ENCODE data around the gene CEACAM16.
A peak's percentile ranks its signal among the peaks of the same experiment; 100 is the strongest.

The CEACAM16 gene

GRCh38 chr19:44753932-44754749 is 55.2 kb downstream of the CEACAM16 start (continued):
- TF ChIP-seq SCRT2 (tag by site-specific recombination; IDR thresholded peaks at IDR 0.05) (peak; percentile 97), ZNF610 (tag by site-specific recombination; IDR thresholded peaks at IDR 0.05; ENCODE audit: borderline replicate concordance) (no peak), ZBTB10 (tag by site-specific recombination; IDR thresholded peaks at IDR 0.05) (peak; percentile 94), ZNF48 (tag by site-specific recombination; IDR thresholded peaks at IDR 0.05) (no peak), ZNF510 (tag by site-specific recombination; IDR thresholded peaks at IDR 0.05; ENCODE audit: insufficient replicate concordance) (no peak), SCRT1 (tag by site-specific recombination; IDR thresholded peaks at IDR 0.05; ENCODE audit: borderline replicate concordance) (peak; percentile 69), ZNF239 (tag by site-specific recombination; IDR thresholded peaks at IDR 0.05) (no peak), MZF1 (tag by site-specific recombination; IDR thresholded peaks at IDR 0.05; ENCODE audit: borderline replicate concordance) (no peak), YY1 (tag by site-specific recombination; IDR thresholded peaks at IDR 0.05) (no peak), ZBTB7A (tag by site-specific recombination; IDR thresholded peaks at IDR 0.05; ENCODE audit: low read depth) (no peak), OVOL3 (tag by site-specific recombination; IDR thresholded peaks at IDR 0.05) (no peak), ZNF426 (tag by site-specific recombination; IDR thresholded peaks at IDR 0.05) (no peak), ZNF549 (tag by site-specific recombination; IDR thresholded peaks at IDR 0.05) (no peak), ZSCAN18 (tag by site-specific recombination; IDR thresholded peaks at IDR 0.05) (no peak), ZIC2 (tag by site-specific recombination; IDR thresholded peaks at IDR 0.05) (peak; percentile 41), ZNF416 (tag by site-specific recombination; IDR thresholded peaks at IDR 0.05) (no peak), ZNF626 (tag by site-specific recombination; IDR thresholded peaks at IDR 0.05) (no peak), KLF16 (tag by site-specific recombination; IDR thresholded peaks at IDR 0.05) (0 out of 2 replicates have a peak, but pooled peaks have one; percentile 24), ZBTB17 (tag by site-specific recombination; IDR thresholded peaks at IDR 0.05) (peak; percentile 52; the same call in 1 of the 2 replicates), FEZF1 (tag by site-specific recombination; IDR thresholded peaks at IDR 0.05) (no peak), ZNF658 (tag by site-specific recombination; IDR thresholded peaks at IDR 0.05) (no peak), ZFP37 (tag by site-specific recombination; IDR thresholded peaks at IDR 0.05) (no peak), GLIS1 (tag by site-specific recombination; IDR thresholded peaks at IDR 0.05) (peak; percentile 92), KLF7 (tag by site-specific recombination; IDR thresholded peaks at IDR 0.05; ENCODE audit: borderline replicate concordance) (peak; percentile 78; the same call in 1 of the 2 replicates), ZNF26 (tag by site-specific recombination; IDR thresholded peaks at IDR 0.05) (no peak), PBX3 (CRISPR knock-in tag; IDR thresholded peaks at IDR 0.05) (no peak), IKZF3 (tag by site-specific recombination; IDR thresholded peaks at IDR 0.05) (peak; percentile 90), ZBTB49 (tag by site-specific recombination; IDR thresholded peaks at IDR 0.05; ENCODE audit: low read depth) (no peak), ZNF266 (tag by site-specific recombination; IDR thresholded peaks at IDR 0.05; ENCODE audit: low read depth) (no peak), ZNF335 (tag by site-specific recombination; conservative IDR thresholded peaks at IDR 0.05) (peak; percentile 57)
